Left ventricle myocardium inferior (tissue), 1 donor: ENCODE measurements around the gene CSNK2A3. TPM values are rescaled to one million over a fixed set of nuclear protein-coding genes. Genes with fewer than 3 reads are reported as not detected.

Experiments used
- DNase-seq: peaks from one replicate; pipeline ENCODE4 v3.0.0-alpha.2; 2020
- H3K27ac ChIP-seq: fragments of 200-600 bp; replicated peaks from 2 replicates; pipeline ENCODE4 v1.8.0; 2021
- H3K27me3 ChIP-seq: fragments of 200-600 bp; 2 replicates; pipeline ENCODE4 v1.8.0; 2021; ENCODE audit warnings: low read depth
- H3K36me3 ChIP-seq: fragments of 200-600 bp; 2 replicates; pipeline ENCODE4 v1.8.0; 2021
- H3K4me1 ChIP-seq: fragments of 200-600 bp; 2 replicates; pipeline ENCODE4 v1.8.0; 2021
- H3K4me3 ChIP-seq: fragments of 200-600 bp; 2 replicates; pipeline ENCODE4 v1.8.0; 2021; ENCODE audit warnings: mild to moderate bottlenecking, moderate library complexity
- H3K9me3 ChIP-seq: fragments of 200-600 bp; replicated peaks from 2 replicates; pipeline ENCODE4 v1.8.0; 2021
- CTCF ChIP-seq: fragments of 200-600 bp; IDR thresholded peaks from 2 replicates; pipeline ENCODE4 v1.8.0; 2021; ENCODE audit warnings: antibody characterized with exemption, mild to moderate bottlenecking, borderline replicate concordance
- intact Hi-C: fragments of 100-400 bp; cut with micrococcal nuclease; formaldehyde crosslinking; loops from one replicate; pipeline ENCODE4 v1.11.0; 2022
- total RNA-seq: library from RNA; stranded (reverse); fragmentation: NEBNext Ultra II Directional; extraction: Animal tissue kit (Norgen Biotek cat#: 25700); gene quantifications from one replicate; pipeline ENCODE4 v1.2.1, GENCODE V29; 2021
- donor health status: DM: no; HTN: yes; CAD: no; lungs with severe emphysema.

The CSNK2A3 gene
- total RNA-seq, 1 donor from 2014 or later, result 1.4 TPM

GRCh38 chr11:11324090-11324489 is 29.0 kb downstream of the CSNK2A3 start:
- no peak overlapping the region for H3K4me3 ChIP-seq
- H3K27me3 ChIP-seq, result no peaks in the 10 kb centered on the region
- H3K36me3 ChIP-seq, result peaks cover 74% of the 10 kb centered on the region
- no peak overlapping the region for H3K27ac ChIP-seq
- no peak for TF ChIP-seq CTCF
- intact Hi-C loops, result no loop called here
- no peaks in the 10 kb centered on the region for H3K4me1 ChIP-seq
- DNase-seq, result no peak
- peaks cover 14% of the 10 kb centered on the region for H3K9me3 ChIP-seq

GRCh38 chr11:11322101-11322500 is 30.9 kb downstream of the CSNK2A3 start:
- no peak overlapping the region for H3K4me3 ChIP-seq
- peaks cover 59% of the 10 kb centered on the region for H3K36me3 ChIP-seq
- TF ChIP-seq CTCF, result no peak
- no peak for DNase-seq
- H3K27ac ChIP-seq, result no peak overlapping the region
- peaks cover 14% of the 10 kb centered on the region for H3K9me3 ChIP-seq
- no peaks in the 10 kb centered on the region for H3K27me3 ChIP-seq
- H3K4me1 ChIP-seq, result no peaks in the 10 kb centered on the region
- intact Hi-C loops, result no loop called here

- TF ChIP-seq CTCF, result no peak
Observed at GRCh38 chr11:11320825-11321224, 32.2 kb downstream of the CSNK2A3 start.

GRCh38 chr11:11318961-11319360 is 34.1 kb downstream of the CSNK2A3 start:
- DNase-seq, result no peak
- no peak overlapping the region for H3K27ac ChIP-seq
- H3K27me3 ChIP-seq, result no peaks in the 10 kb centered on the region
- peaks cover 36% of the 10 kb centered on the region for H3K36me3 ChIP-seq
- TF ChIP-seq CTCF, result no peak
- H3K4me3 ChIP-seq, result no peak overlapping the region
- intact Hi-C loops, result no loop called here
- H3K9me3 ChIP-seq, result peaks cover 14% of the 10 kb centered on the region
- H3K4me1 ChIP-seq, result peaks cover 9% of the 10 kb centered on the region

More at GRCh38 chr11:11320825-11321224, 32.2 kb downstream of the CSNK2A3 start:
- Histone ChIP-seq H3K4me1 (no peaks in the 10 kb centered on the region), H3K27ac (no peak overlapping the region), H3K27me3 (no peaks in the 10 kb centered on the region), H3K4me3 (no peak overlapping the region), H3K9me3 (peaks cover 14% of the 10 kb centered on the region), H3K36me3 (peaks cover 49% of the 10 kb centered on the region)
- no peak for DNase-seq
- intact Hi-C loops, result no loop called here

GRCh38 chr11:11318461-11318860 is 34.6 kb downstream of the CSNK2A3 start:
- intact Hi-C loops, result no loop called here
- no peak for TF ChIP-seq CTCF

More at GRCh38 chr11:11318461-11318860, 34.6 kb downstream of the CSNK2A3 start:
- Histone ChIP-seq H3K4me3 (no peak overlapping the region), H3K27me3 (no peaks in the 10 kb centered on the region), H3K4me1 (peaks cover 14% of the 10 kb centered on the region), H3K36me3 (peaks cover 31% of the 10 kb centered on the region), H3K9me3 (peaks cover 10% of the 10 kb centered on the region), H3K27ac (no peak overlapping the region)
- no peak for DNase-seq
